ENCODE data around the gene PTDSS2. TPM values are rescaled to one million over a fixed set of nuclear protein-coding genes. Genes with fewer than 3 reads are reported as not detected.

The PTDSS2 gene
- total and polyA plus RNA-seq, 2 of the 13 experiments (the other 11 are each of a cell fraction or from before 2014, with no cell fraction given), result 21.7 to 26.4 TPM

GRCh38 chr11:469684-470560, 19.8 kb downstream of the PTDSS2 start (continued):
- TF ChIP-seq USF2 (IDR thresholded peaks at IDR 0.05; ENCODE audit: low read depth, low read length) (0 out of 2 replicates have a peak, but pooled peaks have one; percentile 12), USF2 (CRISPR knock-in tag; IDR thresholded peaks at IDR 0.05; ENCODE audit: borderline replicate concordance) (peak; percentile 77; the same call in 1 of the 2 replicates), ZFP37 (CRISPR knock-in tag; IDR thresholded peaks at IDR 0.05; ENCODE audit: borderline replicate concordance) (no peak), HNF1A (IDR thresholded peaks at IDR 0.05; ENCODE audit: low read depth) (no peak), HNF1A (CRISPR knock-in tag; IDR thresholded peaks at IDR 0.05; ENCODE audit: borderline replicate concordance) (peak; percentile 34; the same call in 1 of the 2 replicates), ARID5B (CRISPR knock-in tag; IDR thresholded peaks at IDR 0.05) (peak; percentile 48), TFAP4 (IDR thresholded peaks at IDR 0.05; ENCODE audit: borderline replicate concordance, low read depth) (peak; percentile 99), FOXO1 (CRISPR knock-in tag; IDR thresholded peaks at IDR 0.05) (peak; percentile 38), CCDC6 (CRISPR knock-in tag; IDR thresholded peaks at IDR 0.05) (0 out of 2 replicates have a peak, but pooled peaks have one; percentile 28), ZNF562 (CRISPR knock-in tag; IDR thresholded peaks at IDR 0.05; ENCODE audit: borderline replicate concordance) (no peak), TEF (CRISPR knock-in tag; IDR thresholded peaks at IDR 0.05) (peak; percentile 67; the same call in 1 of the 2 replicates), KDM5A (IDR thresholded peaks at IDR 0.05; ENCODE audit: borderline replicate concordance, low read length) (no peak), ZFX (CRISPR knock-in tag; IDR thresholded peaks at IDR 0.05; ENCODE audit: low read depth) (peak; percentile 69), IKZF5 (CRISPR knock-in tag; IDR thresholded peaks at IDR 0.05) (peak; percentile 62; the same call in 1 of the 2 replicates)
